ENCODE results near the gene SETD1A. TPM values are rescaled to one million over a fixed set of nuclear protein-coding genes. Genes with fewer than 3 reads are reported as not detected.

Gene SETD1A
- total and polyA plus RNA-seq, 9 of the 15 experiments (the other 6 are each of a cell fraction or from before 2014, with no cell fraction given), result 0.08 to 36.0 (median 4.2) TPM

GRCh38 chr16:30947859-30948666 lies 9.5 kb upstream of the SETD1A start:
- peaks cover 29% of the 10 kb centered on the region for H3K79me2 ChIP-seq (ENCODE audit: control insufficient read depth, insufficient read depth, low read length)
- no peaks in the 10 kb centered on the region for H3K27me3 ChIP-seq (ENCODE audit: control insufficient read depth in 2 of 2, insufficient read depth in 2 of 2, low read length in 2 of 2)
- in situ Hi-C loops (cut with MboI), result no loop called here
- H3K27ac ChIP-seq (ENCODE audit: extremely low read depth, low read depth, low read length), result peak overlapping the region; percentile 87; the same call in 1 of the 3 replicates
- CTCF ChIA-PET (ENCODE audit: low intra/inter-chr PET ratio), result no interaction called here
- H3K9me3 ChIP-seq (replicated peaks; ENCODE audit: control insufficient read depth, insufficient read depth, low read depth, low read length), result no peaks in the 10 kb centered on the region
- peak; percentile 70 for FAIRE-seq
- peak; percentile 63 to 73 (median 68) for DNase-seq (ENCODE audit: extremely low read depth in 1 of 4, low spot score in 3 of 4)
- peaks cover 4% of the 10 kb centered on the region for H3K9me1 ChIP-seq (ENCODE audit: control insufficient read depth, insufficient read depth, low read length)
- intact Hi-C loops (cut with micrococcal nuclease), result no loop called here
- peak overlapping the region; percentile 83 for H3K4me3 ChIP-seq
- POLR2A ChIA-PET, result interaction anchor here (0.5 to 1.2 kb wide), 3 partner anchors 40 to 232 kb away, joined by 3 to 4 read pairs (median 3); partner anchors contain the start of gene FUS
- H3K4me1 ChIP-seq (replicated peaks in 1 of 2; ENCODE audit: control insufficient read depth in 2 of 2, insufficient read depth in 2 of 2, low read length in 2 of 2), result peaks cover 18 to 46% of the 10 kb centered on the region in 2 experiments
- ATAC-seq, result peak; percentile 52
- 63% methylated on average over 17 of the region's 44 CpGs for WGBS (ENCODE audit: insufficient coverage, low coverage, missing lambda C conversion rate)
- H3K4me2 ChIP-seq (ENCODE audit: insufficient read depth, low read length), result peak overlapping the region; percentile 98; the same call in 1 of the 2 replicates
- H3K36me3 ChIP-seq (ENCODE audit: control insufficient read depth, insufficient read depth, low read length), result peaks cover 44% of the 10 kb centered on the region; the same call in 2 of the 3 replicates
- 0 out of 2 replicates have a peak overlapping the region, but pooled peaks have one; percentile 35 for H2AFZ ChIP-seq (ENCODE audit: low read depth, low read length)
- peak overlapping the region in 1 of 2 experiments; percentile 94; a peak in 2 of 4 replicates for H3K9ac ChIP-seq (ENCODE audit: insufficient read depth in 1 of 2, low read depth in 2 of 2, low read length in 2 of 2)
- no TSS peak for BruUV-seq (replicated peaks)
- no peaks in the 10 kb centered on the region for H4K20me1 ChIP-seq (replicated peaks; ENCODE audit: control insufficient read depth, insufficient read depth, low read length)
- peak; percentile 91 for TF ChIP-seq NEUROD1 (IDR thresholded peaks at IDR 0.05; ENCODE audit: borderline replicate concordance, low read depth, low read length, partially characterized antibody)
- no peak for TF ChIP-seq SIX5 (IDR thresholded peaks at IDR 0.05; ENCODE audit: borderline replicate concordance in 1 of 2, insufficient read depth in 1 of 2, low read depth in 1 of 2, low read length in 2 of 2)
- no peak for TF ChIP-seq SAFB (IDR thresholded peaks at IDR 0.05; ENCODE audit: borderline replicate concordance, low read depth, low read length)
- TF ChIP-seq ZFP91 (CRISPR knock-in tag; IDR thresholded peaks at IDR 0.05), result no peak
- TF ChIP-seq VEZF1 (CRISPR knock-in tag; IDR thresholded peaks at IDR 0.05), result peak; percentile 68
- no peak for TF ChIP-seq MXD1 (CRISPR knock-in tag; IDR thresholded peaks at IDR 0.05; ENCODE audit: borderline replicate concordance, poor library complexity, severe bottlenecking)
- no peak for TF ChIP-seq HSF4 (CRISPR knock-in tag; IDR thresholded peaks at IDR 0.05; ENCODE audit: borderline replicate concordance)
- TF ChIP-seq PTBP1 (IDR thresholded peaks at IDR 0.05; ENCODE audit: low read depth, low read length), result no peak
- TF ChIP-seq SIRT6 (IDR thresholded peaks at IDR 0.05; ENCODE audit: low read depth, low read length), result no peak
- TF ChIP-seq CHD2 (IDR thresholded peaks at IDR 0.05; ENCODE audit: low read depth, low read length), result no peak
- no peak for TF ChIP-seq LEF1 (IDR thresholded peaks at IDR 0.05)
- no peak for TF ChIP-seq ZBTB11 (CRISPR knock-in tag; IDR thresholded peaks at IDR 0.05)
- no peak for TF ChIP-seq ZNF24 (IDR thresholded peaks at IDR 0.05)
